Right renal cortex interstitium (tissue), 3 donors: ENCODE data around the gene SLAIN2. TPM values are rescaled to one million over a fixed set of nuclear protein-coding genes. Genes with fewer than 3 reads are reported as not detected.
"Not testable (repeated sequence)": the region's sequence is repeated elsewhere in the genome, so short reads cannot be mapped to it uniquely, and the experiment has no call there.

Experiments used
- DNase-seq, 3 donors: peaks; one replicate each; pipeline ENCODE4 v3.0.0-alpha.2; 2013; ENCODE audit warnings: low read depth in 3 of 3, low spot score in 2 of 3
- polyA plus RNA-seq, 3 donors: library from polyadenylated mRNA; unstranded; fragments of 120-200 nt; gene quantifications; one replicate each; pipeline ENCODE4 v1.2.1, GENCODE V29; 2013; ENCODE audit not compliant: insufficient read length in 3 of 3

Gene SLAIN2
- polyA plus RNA-seq, 3 donors: 69.2 to 73.8 (median 70.7) TPM

DNA sequence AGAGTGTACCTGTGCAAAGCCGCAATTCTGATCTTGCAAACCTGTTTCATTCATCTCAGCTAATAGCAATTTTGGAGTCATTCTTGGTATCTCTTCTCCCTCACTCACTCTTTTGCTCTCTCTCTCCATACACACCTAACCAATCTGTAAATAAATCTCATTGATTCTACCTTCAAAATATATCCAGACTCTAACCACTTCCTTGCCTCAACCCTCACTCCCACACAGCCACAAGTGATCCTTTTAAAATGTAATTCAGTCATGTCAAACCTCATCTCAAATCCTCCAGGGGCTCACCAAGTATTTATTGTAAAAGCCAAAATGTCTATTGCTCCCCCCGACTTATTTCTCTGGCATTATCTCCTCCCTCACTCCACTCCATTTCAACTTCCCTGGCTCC is 90.1 kb downstream of the SLAIN2 start:
- DNase-seq: no peak

DNA sequence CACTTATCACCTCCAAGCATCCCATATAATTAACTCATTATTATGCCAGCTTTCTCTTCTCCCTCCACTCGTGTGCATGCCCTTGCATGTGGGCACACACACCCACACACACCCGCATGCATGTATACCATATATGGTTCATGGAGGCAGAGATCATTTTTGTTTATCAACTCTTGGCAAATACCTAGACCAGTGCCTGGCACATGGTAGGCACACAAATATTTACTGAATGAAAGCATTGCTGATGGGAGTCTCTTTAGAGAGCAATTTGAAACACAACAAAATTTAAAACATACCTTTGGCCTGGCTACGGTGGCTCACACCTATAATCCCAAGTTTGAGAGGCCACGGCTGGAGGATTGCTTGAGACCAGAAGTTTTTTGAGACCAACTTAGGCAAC is 90.7 kb downstream of the SLAIN2 start:
- DNase-seq: no peak

DNA sequence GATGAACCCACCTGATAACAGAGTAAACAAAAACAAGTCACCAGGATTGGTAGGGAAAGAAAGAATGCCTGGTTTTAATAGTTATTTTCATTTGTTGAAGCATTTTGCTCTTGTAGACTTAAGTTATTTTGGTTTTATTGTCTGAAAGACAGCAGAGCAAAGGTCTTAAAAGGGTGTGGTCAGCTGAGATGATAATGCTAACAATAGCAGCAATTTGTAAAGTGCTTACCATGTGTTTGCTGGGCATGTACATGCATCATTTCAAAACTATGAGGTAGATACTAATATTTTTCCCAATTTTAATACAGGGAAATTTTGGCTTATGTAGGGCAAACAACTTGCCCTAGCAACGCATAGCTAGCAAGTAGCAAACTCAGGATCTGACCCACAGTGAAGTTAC is 95.0 kb downstream of the SLAIN2 start:
- no peak for DNase-seq

DNA sequence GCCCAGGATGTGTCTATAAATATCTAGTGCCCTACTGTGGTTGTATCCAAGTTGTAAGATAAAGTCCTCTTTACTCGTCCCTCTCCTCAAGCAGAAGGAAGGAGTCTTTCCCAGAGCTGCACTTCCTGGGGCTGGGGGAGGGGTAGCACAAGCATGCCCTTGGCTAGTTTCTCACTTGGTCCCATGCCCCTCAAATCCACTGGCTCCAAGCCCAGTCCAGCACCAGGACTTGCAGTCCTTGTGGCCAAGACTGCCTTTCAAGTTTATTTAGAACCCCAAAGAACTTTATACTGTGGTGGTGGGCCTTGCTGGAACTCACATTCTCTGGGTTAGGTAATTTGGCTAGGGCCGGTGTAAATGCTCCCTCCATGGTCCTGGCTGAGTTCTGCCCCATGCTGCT is 98.7 kb downstream of the SLAIN2 start:
- DNase-seq: no peak

DNA sequence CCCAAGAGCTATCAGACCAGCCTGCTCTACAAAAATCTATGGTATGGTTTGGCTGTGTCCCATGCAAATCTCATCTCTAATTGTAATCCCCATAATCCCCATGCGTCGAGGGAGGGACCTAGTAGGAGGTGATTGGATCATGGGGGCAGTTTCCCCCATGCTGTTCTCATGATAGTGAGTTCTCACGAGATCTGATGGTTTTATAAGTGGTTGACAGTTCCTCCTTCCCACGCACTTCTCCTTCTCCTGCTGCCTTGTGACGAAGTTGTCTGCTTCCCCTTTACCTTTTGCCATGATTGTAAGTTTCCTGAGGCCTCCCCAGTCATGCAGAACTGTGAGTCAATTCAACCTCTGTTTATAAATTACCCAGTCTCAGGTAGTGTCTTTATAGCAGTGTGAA is 99.6 kb downstream of the SLAIN2 start:
- not testable (repeated sequence) for DNase-seq

DNA sequence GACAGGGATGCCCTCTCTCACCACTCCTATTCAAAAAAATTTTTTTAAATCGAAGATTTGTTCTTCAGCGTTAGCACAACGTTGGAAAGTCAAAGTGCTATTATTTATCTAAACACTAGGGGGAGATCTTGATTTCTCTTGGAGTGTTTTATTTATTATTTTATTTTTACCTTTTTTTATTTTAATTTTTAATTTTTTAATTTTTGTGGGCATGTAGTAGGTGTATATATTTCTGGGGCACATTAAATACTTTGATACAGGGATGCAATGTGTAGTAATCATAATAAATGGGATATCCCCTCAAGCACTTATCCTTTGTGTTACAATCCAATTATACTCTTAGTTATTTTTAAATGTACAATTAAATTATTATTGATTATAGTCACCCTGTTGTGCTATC is 104.4 kb downstream of the SLAIN2 start:
- DNase-seq: no peak

DNA sequence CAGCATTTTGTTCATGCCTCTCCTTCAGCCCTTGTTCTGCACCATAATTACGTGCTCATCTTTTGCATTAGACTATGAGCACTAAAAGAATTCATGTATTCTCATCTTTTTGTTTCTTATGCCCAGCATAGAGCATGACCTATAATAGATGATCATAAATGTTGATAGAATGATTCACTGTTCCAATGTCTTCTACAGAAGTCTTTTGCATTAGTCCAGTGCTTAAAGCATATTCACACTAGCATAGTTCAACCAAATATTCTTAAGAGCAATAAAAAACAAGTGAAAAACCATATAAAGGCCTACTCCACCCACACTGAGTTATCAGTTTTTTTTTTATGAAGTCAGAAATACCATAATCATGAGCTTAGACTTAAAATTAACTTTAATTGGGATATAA is 105.3 kb downstream of the SLAIN2 start:
- DNase-seq: no peak

DNA sequence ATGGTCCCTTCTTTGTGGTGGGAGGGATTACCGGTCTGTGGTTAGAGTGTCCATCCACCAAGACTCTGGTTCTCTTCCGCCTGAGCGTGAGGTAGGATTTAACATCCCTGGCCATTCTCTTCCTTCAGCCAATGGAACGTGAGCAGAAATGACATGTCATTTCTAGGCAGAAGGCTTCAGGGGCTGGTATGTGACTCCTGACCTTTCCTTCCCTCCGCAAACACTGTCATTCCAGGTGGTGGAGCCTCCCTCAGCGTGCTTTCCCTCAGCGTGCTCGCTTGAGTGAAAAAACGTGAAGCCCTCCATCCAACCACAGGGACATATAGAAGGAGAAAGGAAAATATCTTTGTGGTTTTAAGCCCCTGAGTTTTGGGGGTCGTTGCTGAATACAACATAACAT is 107.8 kb downstream of the SLAIN2 start:
- DNase-seq: no peak

DNA sequence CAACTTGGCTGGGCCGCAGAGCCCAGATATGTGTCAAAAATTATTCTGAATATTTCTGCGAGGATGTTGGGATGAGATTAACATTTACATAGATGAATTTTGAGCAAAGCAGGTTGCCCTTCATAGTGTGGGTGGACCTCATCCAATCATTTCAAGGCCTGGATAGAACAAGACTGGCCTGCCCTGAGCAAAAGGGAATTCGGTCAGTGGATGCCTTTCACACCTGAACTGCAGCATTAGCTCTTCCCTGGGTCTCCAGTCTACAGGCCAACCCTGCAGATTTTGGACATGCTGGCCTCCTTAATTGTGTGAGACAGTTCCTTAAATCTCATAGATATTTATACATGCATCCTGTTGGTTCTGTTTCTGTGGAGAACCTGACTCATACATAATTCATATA is 109.4 kb downstream of the SLAIN2 start:
- DNase-seq: no peak

DNA sequence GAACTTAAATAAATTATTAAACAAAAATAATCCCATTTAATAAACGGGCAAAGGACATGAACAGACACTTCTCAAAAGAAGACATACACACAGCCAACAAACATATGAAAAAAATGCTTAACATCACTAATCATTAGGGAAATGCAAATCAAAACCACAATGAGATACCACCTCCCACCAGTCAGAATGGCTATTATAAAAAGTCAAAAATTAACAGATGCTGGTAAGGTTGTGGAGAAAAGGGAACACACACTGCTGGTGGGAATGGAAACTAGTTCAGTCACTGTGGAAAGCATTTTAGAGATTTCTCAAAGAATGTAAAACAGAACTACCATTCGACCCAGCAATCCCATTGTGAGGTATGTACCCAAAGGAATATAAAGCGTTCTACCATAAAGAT is 110.3 kb downstream of the SLAIN2 start:
- DNase-seq: not testable (repeated sequence)

DNA sequence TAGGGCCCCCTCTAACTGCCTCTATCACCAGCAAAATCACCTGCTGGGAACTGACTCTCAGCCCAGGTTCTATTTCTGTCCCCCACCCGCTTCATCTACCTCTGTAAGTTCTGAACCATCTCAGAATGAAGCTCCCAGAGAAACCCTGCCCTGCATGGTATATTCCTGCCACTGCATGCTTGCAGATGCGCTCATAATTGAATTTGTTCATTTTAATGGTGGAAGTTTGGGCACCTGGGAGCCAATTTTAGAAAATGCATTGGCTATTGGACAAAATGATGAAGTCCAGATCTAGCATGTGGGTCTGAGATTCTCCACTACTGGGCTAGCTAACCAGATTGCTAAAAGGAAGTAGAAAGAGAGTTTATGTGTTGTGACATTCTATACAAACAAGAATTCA is 113.3 kb downstream of the SLAIN2 start:
- no peak for DNase-seq

DNA sequence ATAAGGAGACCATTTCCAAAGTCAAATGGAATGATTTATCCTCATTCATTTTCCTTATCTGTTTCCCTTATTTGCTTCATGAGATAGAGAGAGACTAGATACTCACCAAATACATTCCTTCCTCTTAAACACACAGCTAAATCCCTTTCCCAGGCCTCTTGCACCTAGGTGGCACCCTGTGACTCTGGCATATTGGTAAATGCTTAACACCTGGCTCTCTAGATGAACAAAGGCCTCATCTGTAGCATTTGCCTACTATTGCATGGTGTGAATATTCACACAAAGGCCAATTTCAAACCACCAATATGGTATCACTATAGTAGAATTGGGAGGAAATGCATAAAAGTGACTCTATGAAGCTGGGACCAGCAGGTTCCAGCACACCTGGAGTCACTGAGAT is 119.7 kb downstream of the SLAIN2 start:
- no peak for DNase-seq

DNA sequence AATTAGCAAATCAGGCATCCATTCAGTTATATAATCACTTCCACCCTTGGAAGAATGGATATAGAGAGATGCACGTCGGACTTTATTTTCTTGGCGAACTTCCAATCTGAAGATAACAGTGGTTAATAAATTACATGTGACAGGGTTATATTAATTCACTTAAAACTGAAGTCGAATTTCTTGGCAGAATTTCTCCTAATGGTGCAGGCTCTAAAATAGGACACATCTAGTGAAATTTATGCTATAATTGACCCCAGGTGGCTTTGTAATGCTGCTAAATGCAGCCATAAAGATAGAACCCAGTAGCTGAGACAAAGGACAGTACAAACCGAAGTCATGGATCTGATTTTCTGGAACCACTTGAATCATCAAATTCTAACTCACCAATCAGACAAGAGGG is 121.0 kb downstream of the SLAIN2 start:
- no peak for DNase-seq

DNA sequence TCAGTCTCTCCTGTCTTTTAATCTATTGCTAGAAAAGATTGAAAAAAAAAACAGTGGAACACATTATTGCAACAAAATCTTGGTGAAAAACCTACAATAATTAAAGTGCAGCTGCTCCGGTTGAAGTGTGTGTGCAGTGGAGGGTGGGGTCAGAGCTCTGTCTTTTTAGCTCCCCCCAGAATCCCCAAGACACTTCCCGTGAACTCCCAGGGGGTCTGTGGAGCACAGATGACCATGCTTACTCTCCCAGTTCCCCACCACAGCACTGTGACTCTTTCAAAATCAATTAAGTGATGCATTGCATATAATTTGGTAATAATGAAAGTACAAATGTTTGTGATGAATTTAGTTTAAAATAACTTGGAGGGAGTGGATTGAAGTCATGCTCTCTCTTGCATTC is 126.1 kb downstream of the SLAIN2 start:
- no peak for DNase-seq

DNA sequence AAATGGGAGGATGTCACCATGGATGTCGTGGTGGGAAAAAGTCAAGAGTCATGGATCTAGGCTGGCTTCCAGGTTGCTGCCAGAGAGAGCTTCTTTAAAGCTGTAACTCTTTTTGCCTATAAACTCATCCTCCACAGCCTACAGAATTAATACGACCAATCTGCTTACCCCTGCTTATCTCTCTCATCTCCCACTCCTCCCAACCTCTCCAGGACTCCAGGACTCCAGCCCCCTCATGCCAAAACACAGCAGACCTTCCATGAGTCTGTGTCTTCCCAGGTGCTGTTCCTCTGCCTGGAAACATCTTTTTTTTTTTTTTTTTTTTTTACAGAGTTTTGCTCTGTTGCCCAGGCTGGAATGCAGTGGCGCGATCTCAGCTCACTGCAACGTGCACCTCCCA is 126.6 kb downstream of the SLAIN2 start:
- DNase-seq: no peak

DNA sequence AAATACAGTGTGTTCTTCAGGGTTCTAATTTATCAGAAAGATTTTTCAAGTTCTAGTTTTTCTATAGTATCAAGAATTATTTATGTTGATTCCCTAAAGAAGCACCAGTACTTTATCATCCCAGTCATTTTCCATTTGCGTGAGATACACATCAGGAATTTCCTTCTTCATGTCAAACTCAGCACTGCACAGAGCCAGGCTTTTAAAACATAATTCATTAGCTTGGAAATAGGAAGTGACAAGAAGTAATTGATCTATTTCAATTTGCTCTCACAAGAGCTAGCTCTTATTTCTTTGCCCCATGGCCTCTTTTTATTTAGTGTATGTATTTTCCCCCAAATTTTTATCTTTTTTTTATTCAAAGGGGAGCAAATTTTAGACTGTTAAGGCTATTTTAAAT is 128.8 kb downstream of the SLAIN2 start:
- no peak for DNase-seq

DNA sequence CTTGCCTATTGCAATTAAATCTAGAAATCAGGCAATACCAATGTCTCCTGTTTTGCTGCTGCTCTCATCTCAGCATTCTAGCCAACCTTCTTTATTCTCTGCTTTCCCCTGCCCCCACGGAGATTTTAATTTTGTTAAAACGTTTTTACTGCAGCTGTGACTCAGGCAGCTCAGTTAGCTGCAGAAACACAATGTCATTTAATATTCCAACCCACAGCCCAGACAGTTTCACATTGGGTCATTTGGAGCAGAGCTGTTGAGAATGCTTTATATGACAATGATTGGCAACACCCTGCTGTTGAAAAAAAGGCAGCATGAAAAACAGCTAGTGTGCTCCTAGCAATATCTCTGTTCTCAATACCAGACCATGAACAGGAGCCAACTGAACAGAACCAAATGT is 129.2 kb downstream of the SLAIN2 start:
- DNase-seq: no peak

DNA sequence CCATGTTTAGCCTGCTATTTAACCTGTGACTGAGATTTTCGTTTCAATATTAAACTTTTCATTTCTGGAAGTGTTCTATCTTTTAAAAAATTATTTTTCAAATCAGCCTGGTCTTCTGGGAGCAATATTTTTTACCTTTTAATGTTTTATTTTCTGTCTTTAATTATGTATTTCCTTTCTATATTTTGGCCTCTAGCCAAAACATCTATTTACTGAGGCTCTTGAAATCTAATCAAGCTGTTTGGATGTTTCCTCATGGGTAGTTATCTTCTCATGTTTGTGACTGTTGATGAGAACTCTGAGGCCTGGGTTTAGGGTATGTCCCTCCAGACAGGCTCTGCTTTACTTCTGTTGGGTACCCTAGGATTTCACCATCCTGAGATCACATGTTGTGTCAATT is 131.5 kb downstream of the SLAIN2 start:
- DNase-seq: no peak

DNA sequence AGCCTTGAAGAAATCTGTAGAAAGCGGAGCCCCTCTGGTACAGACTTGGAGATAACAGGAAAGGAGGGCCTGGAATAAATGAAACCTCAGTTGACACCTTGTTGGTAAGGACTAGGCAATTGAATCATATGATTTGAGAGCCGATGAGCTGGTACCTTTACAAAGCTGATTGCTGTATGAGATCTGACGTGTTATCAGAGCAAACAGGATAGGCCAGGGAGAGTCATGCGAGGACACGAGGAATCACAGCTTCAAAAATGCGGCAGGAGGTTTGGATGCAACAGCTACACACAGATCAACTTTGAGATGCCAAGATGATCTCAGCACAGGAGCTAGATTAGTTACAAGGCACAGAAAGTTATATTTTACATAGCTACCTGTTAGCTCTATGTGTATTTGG is 134.4 kb downstream of the SLAIN2 start:
- no peak for DNase-seq

Other genes starting within 250 kb of the SLAIN2 start
- gene TXK, start 207.3 kb upstream of the SLAIN2 start, polyA plus RNA-seq: 1 to 10 TPM; 1.0 to 2.0 (median 1.8) TPM
- gene TEC, start 71.7 kb upstream of the SLAIN2 start, polyA plus RNA-seq: 1 to 10 TPM; 3.7 to 4.9 (median 4.0) TPM
- gene SLC10A4, start 141.8 kb downstream of the SLAIN2 start, polyA plus RNA-seq: under 1 TPM; 0.14 to 0.22 (median 0.18) TPM
- not detected for gene ZAR1, start 148.7 kb downstream of the SLAIN2 start, polyA plus RNA-seq